H9 (cell line): ENCODE results near the gene TBC1D5. TPM values are rescaled to one million over a fixed set of nuclear protein-coding genes. Genes with fewer than 3 reads are reported as not detected.

Experiments
- DNase-seq: peaks from one replicate; pipeline ENCODE4 v3.0.0-alpha.2; 2017
- H2AFZ ChIP-seq: one replicate; pipeline ENCODE4 v1.6.1; 2013; ENCODE audit warnings: mild to moderate bottlenecking, low read length, control low read depth, moderate library complexity
- H2AK5ac ChIP-seq: 2 replicates; pipeline ENCODE4 v1.6.1; 2013; ENCODE audit warnings: low read length, control low read depth, mixed read lengths; ENCODE audit not compliant: insufficient read length
- H2BK120ac ChIP-seq: one replicate; pipeline ENCODE4 v1.6.1; 2013; ENCODE audit warnings: low read depth, mild to moderate bottlenecking, low read length, control low read depth, inconsistent platforms; ENCODE audit not compliant: poor library complexity, severe bottlenecking
- H2BK12ac ChIP-seq: 2 replicates; pipeline ENCODE4 v1.6.1; 2013; ENCODE audit warnings: low read length, control low read depth, mixed read lengths, low read depth; ENCODE audit not compliant: insufficient read length
- H2BK15ac ChIP-seq: 2 replicates; pipeline ENCODE4 v1.6.1; 2013; ENCODE audit warnings: low read depth, low read length, control low read depth
- H2BK20ac ChIP-seq: one replicate; pipeline ENCODE4 v1.6.1; 2013; ENCODE audit warnings: low read depth, mild to moderate bottlenecking, low read length, control low read depth, inconsistent platforms; ENCODE audit not compliant: poor library complexity, severe bottlenecking
- H2BK5ac ChIP-seq: 2 replicates; pipeline ENCODE4 v1.6.1; 2013; ENCODE audit warnings: low read length, control low read depth, mixed read lengths; ENCODE audit not compliant: insufficient read length
- H3K14ac ChIP-seq: 2 replicates; pipeline ENCODE4 v1.6.1; 2013; ENCODE audit warnings: low read length, control low read depth; ENCODE audit not compliant: insufficient read depth
- H3K18ac ChIP-seq: 2 replicates; pipeline ENCODE4 v1.6.1; 2013; ENCODE audit warnings: low read depth, mild to moderate bottlenecking, mixed read lengths, low read length, control low read depth; ENCODE audit not compliant: insufficient read length
- H3K23ac ChIP-seq: 2 replicates; pipeline ENCODE4 v1.6.1; 2013; ENCODE audit warnings: low read length, control low read depth, mixed read lengths, low read depth; ENCODE audit not compliant: insufficient read length
- H3K23me2 ChIP-seq: 2 replicates; pipeline ENCODE4 v1.6.1; 2013; ENCODE audit warnings: low read depth, mild to moderate bottlenecking, mixed read lengths, low read length, control low read depth; ENCODE audit not compliant: insufficient read length, poor library complexity, severe bottlenecking
- H3K27ac ChIP-seq: 2 replicates; pipeline ENCODE4 v1.5.1; 2013; ENCODE audit warnings: low read length, control low read depth, mixed read lengths, low read depth; ENCODE audit not compliant: insufficient read length
- H3K27me3 ChIP-seq: 2 replicates; pipeline ENCODE4 v1.6.1; 2013; ENCODE audit warnings: low read length, control low read depth, inconsistent platforms; ENCODE audit not compliant: insufficient read depth
- H3K4ac ChIP-seq: 2 replicates; pipeline ENCODE4 v1.6.1; 2013; ENCODE audit warnings: low read depth, mild to moderate bottlenecking, control low read depth, inconsistent platforms, low read length, moderate library complexity
- H3K4me1 ChIP-seq: 2 replicates; pipeline ENCODE4 v1.6.1; 2013; ENCODE audit warnings: low read length, control low read depth, inconsistent platforms; ENCODE audit not compliant: insufficient read depth
- H3K4me2 ChIP-seq: 2 replicates; pipeline ENCODE4 v1.6.1; 2013; ENCODE audit warnings: low read length, control low read depth, mixed read lengths; ENCODE audit not compliant: insufficient read length, insufficient read depth
- H3K56ac ChIP-seq: 2 replicates; pipeline ENCODE4 v1.6.1; 2013; ENCODE audit warnings: low read depth, mild to moderate bottlenecking, mixed read lengths, low read length, control low read depth; ENCODE audit not compliant: insufficient read length
- H3K79me1 ChIP-seq: 2 replicates; pipeline ENCODE4 v1.6.1; 2013; ENCODE audit warnings: low read depth, mild to moderate bottlenecking, moderate library complexity, low read length, control low read depth, inconsistent platforms; ENCODE audit not compliant: insufficient read depth, poor library complexity, severe bottlenecking
- H3K79me2 ChIP-seq: 2 replicates; pipeline ENCODE4 v1.6.1; 2013; ENCODE audit warnings: low read length, control low read depth, inconsistent platforms; ENCODE audit not compliant: insufficient read depth
- H3K9ac ChIP-seq: 2 replicates; pipeline ENCODE4 v1.6.1; 2013; ENCODE audit warnings: low read length, control low read depth, mixed read lengths; ENCODE audit not compliant: insufficient read length; ENCODE audit errors: extremely low read depth
- H3K9me3 ChIP-seq: one replicate; pipeline ENCODE4 v1.6.1; 2013; ENCODE audit warnings: low read depth, low read length, inconsistent platforms; ENCODE audit not compliant: control insufficient read depth
- H3T11ph ChIP-seq: one replicate; pipeline ENCODE4 v1.6.1; 2013; ENCODE audit warnings: mild to moderate bottlenecking, low read length, control low read depth, inconsistent platforms
- H4K20me1 ChIP-seq: one replicate; pipeline ENCODE4 v1.6.1; 2013; ENCODE audit not compliant: control insufficient read depth, insufficient read length, insufficient read depth
- H4K5ac ChIP-seq: 2 replicates; pipeline ENCODE4 v1.6.1; 2013; ENCODE audit warnings: low read depth, mild to moderate bottlenecking, mixed read lengths, low read length, control low read depth; ENCODE audit not compliant: insufficient read length
- H4K8ac ChIP-seq: replicated peaks from 2 replicates; pipeline ENCODE4 v1.6.1; 2013; ENCODE audit warnings: low read length, control low read depth, mixed read lengths, low read depth; ENCODE audit not compliant: insufficient read length
- H4K91ac ChIP-seq: 2 replicates; pipeline ENCODE4 v1.6.1; 2013; ENCODE audit warnings: low read depth, mild to moderate bottlenecking, moderate library complexity, mixed read lengths, low read length, control low read depth; ENCODE audit not compliant: insufficient read length
- H3K27ac Mint-ChIP-seq, 3 experiments: 2 replicates in 2 of 3; 3 replicates in 1 of 3; pipeline ENCODE4 v1.8.0; 2020 to 2021; ENCODE audit warnings: mixed read lengths in 3 of 3, mild to moderate bottlenecking in 1 of 3, moderate library complexity in 1 of 3
- H3K27me3 Mint-ChIP-seq: 2 replicates; pipeline ENCODE4 v1.8.0; 2021; ENCODE audit warnings: low read depth, mild to moderate bottlenecking, moderate library complexity, mixed read lengths
- H3K36me3 Mint-ChIP-seq, 3 experiments: 2 replicates in 2 of 3; 3 replicates in 1 of 3; pipeline ENCODE4 v1.8.0; 2020 to 2021; ENCODE audit warnings: low read depth in 3 of 3, mixed read lengths in 3 of 3; ENCODE audit not compliant: insufficient read depth in 1 of 3
- H3K4me1 Mint-ChIP-seq, 2 experiments: 2 replicates each; pipeline ENCODE4 v1.8.0; 2020; ENCODE audit warnings: mixed read lengths in 2 of 2
- H3K4me3 Mint-ChIP-seq, 2 experiments: 2 replicates in 1 of 2; 3 replicates in 1 of 2; pipeline ENCODE4 v1.8.0; 2020 to 2021; ENCODE audit warnings: mild to moderate bottlenecking in 2 of 2, mixed read lengths in 2 of 2, moderate library complexity in 1 of 2
- H3K9me3 Mint-ChIP-seq, 2 experiments: 2 replicates in 1 of 2; 3 replicates in 1 of 2; pipeline ENCODE4 v1.8.0; 2020; ENCODE audit warnings: mild to moderate bottlenecking in 2 of 2, mixed read lengths in 2 of 2, moderate library complexity in 1 of 2
- CTCF ChIP-seq: fragments of 200-600 bp; sonication (generic); conservative IDR thresholded peaks from 3 replicates; pipeline ENCODE4 v1.8.0; 2021; ENCODE audit warnings: antibody characterized with exemption, mild to moderate bottlenecking
- WGBS: extraction: QIAGEN DNeasy Blood & Tissue Kit; methylation state at CpG from one replicate; pipeline ENCODE4 v1.1.7; 2013; ENCODE audit warnings: missing lambda C conversion rate, low lambda C conversion rate, mixed read lengths; ENCODE audit not compliant: insufficient read length; ENCODE audit errors: extremely low coverage; 5-methylcytosine and 5-hydroxymethylcytosine counted together
- total RNA-seq: library from RNA; stranded (reverse); gene quantifications from 2 replicates; pipeline ENCODE4 v1.2.1, GENCODE V29; 2021

Gene TBC1D5
- total RNA-seq, 1 experiment from 2014 or later: 25.0 TPM

GRCh38 chr3:17411157-17411877, 331.1 kb downstream of the TBC1D5 start:
- no peak overlapping the region for H2AFZ ChIP-seq
- no peak overlapping the region for H3K56ac ChIP-seq
- H2BK15ac ChIP-seq: no peak overlapping the region
- H2BK12ac ChIP-seq: no peak overlapping the region
- no peaks in the 10 kb centered on the region for H3K9me3 ChIP-seq
- no peak overlapping the region for H3K9ac ChIP-seq
- whole genome bisulfite sequencing: no CpG with 5 or more reads among the region's 3 CpGs
- no peak overlapping the region for H2BK120ac ChIP-seq
- no peaks in the 10 kb centered on the region for H3K4me1 ChIP-seq
- H2BK20ac ChIP-seq: no peak overlapping the region
- TF ChIP-seq CTCF: no peak
- no peak overlapping the region for H2AK5ac ChIP-seq
- no peak overlapping the region for H4K5ac ChIP-seq
- no peak overlapping the region for H2BK5ac ChIP-seq
- H3K4ac ChIP-seq: no peak overlapping the region
- Mint-ChIP-seq H3K27ac (no peak overlapping the region), H3K4me3 (no peak overlapping the region), H3K36me3 (no peaks in the 10 kb centered on the region), H3K4me1 (peaks cover 13 to 15% of the 10 kb centered on the region in 2 experiments), H3K9me3 (no peaks in the 10 kb centered on the region), H3K27me3 (no peaks in the 10 kb centered on the region)
- no peak overlapping the region for H3K14ac ChIP-seq
- no peak overlapping the region for H3K4me2 ChIP-seq
- H3K23me2 ChIP-seq: no peaks in the 10 kb centered on the region
- H3T11ph ChIP-seq: no peak overlapping the region
- no peak overlapping the region for H3K18ac ChIP-seq
- no peaks in the 10 kb centered on the region for H3K79me1 ChIP-seq
- no peak overlapping the region for H4K8ac ChIP-seq
- no peak overlapping the region for H3K27ac ChIP-seq
- H3K79me2 ChIP-seq: no peaks in the 10 kb centered on the region
- no peaks in the 10 kb centered on the region for H4K20me1 ChIP-seq
- no peak for DNase-seq
- no peaks in the 10 kb centered on the region for H3K27me3 ChIP-seq
- no peak overlapping the region for H4K91ac ChIP-seq
- no peak overlapping the region for H3K23ac ChIP-seq
